Gastroesophageal sphincter (tissue), 3 donors: Measurements from ENCODE around the gene CNTNAP2.

Source experiments
- CTCF ChIP-seq, 4 experiments: fragments of 200-600 bp in 2 of 4; fragments of 450-650 bp in 2 of 4; sonication (generic) in 1 of 4; IDR thresholded peaks; one replicate each; pipeline ENCODE4 v1.5.1; 2017 to 2019; ENCODE audit warnings: antibody characterized with exemption in 4 of 4, mild to moderate bottlenecking in 2 of 4, moderate library complexity in 2 of 4
- EP300 ChIP-seq: sonication (generic); formaldehyde crosslinking; IDR thresholded peaks from one replicate; pipeline ENCODE4 v1.6.1; 2017; ENCODE audit warnings: antibody characterized with exemption, mild to moderate bottlenecking
- POLR2AphosphoS5 ChIP-seq: sonication (generic); formaldehyde crosslinking; IDR thresholded peaks from one replicate; pipeline ENCODE4 v1.6.1; 2017; ENCODE audit warnings: antibody characterized with exemption

DNA sequence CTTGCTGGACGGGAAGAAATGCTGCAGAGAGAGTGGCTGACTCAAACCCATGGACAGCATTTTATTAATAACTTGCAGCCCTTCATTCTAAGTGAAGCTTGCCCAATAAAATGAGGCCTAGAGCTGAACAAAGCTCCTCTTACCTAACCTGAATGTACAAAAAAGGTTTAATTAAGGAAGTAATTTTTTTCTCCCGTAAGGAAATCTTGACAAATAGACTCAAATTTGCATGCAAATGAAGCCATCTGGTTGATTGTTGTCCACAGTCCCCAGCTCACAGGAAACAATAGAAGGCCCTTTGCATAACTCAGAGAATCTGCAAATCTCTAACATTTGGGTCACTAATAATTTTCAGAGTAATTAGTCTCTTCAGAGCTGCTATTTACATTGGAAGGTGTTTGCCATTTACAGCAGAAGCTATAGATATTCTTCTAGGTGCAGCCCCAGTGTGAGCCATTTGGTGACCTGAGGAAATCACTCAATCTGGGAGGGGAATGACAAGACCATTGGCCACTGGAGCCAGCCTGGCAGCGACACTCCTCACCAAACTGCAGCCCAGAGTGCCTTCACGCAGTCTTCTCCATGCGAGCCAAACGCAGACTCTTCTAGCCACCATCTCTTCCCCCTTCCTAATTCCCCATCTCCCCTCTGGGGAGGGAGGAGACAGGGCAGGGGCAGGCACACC, 1991.0 kb downstream of the CNTNAP2 start:
- TF ChIP-seq EP300 (no peak), POLR2AphosphoS5 (no peak), CTCF (IDR thresholded peaks at IDR 0.05) (no peak)
